Activated T-helper 1 cell treated with anti-CD3 and anti-CD28 coated beads, Interleukin-2, amount 50 U/mL, for 16 hours (primary cell): ENCODE data around the gene MT1A.
"Not testable (repeated sequence)": the region's sequence is repeated elsewhere in the genome, so short reads cannot be mapped to it uniquely, and the experiment has no call there.

ENCODE experiments used
- DNase-seq, 2 donors: peaks; one replicate each; pipeline ENCODE4 v3.0.0-alpha.2; 2020; ENCODE audit warnings: low read depth in 1 of 2, low spot score in 1 of 2

MT1A gene

GRCh38 chr16:56610017-56610608, 28.4 kb upstream of the MT1A start:
- peak in 1 of 2 donors; percentile 45 for DNase-seq

GRCh38 chr16:56610609-56611111, 27.8 kb upstream of the MT1A start:
- no peak for DNase-seq

GRCh38 chr16:56611281-56611833, 27.1 kb upstream of the MT1A start:
- no peak for DNase-seq

- no peak for DNase-seq
These were observed 24.8 kb upstream of the MT1A start for GRCh38 chr16:56613706-56614105.

- DNase-seq = no peak
These were observed 23.9 kb upstream of the MT1A start for GRCh38 chr16:56614549-56614991.

- DNase-seq = no peak
These were observed 23.1 kb upstream of the MT1A start for GRCh38 chr16:56615353-56615752.

- no peak for DNase-seq
These were observed 21.8 kb upstream of the MT1A start for GRCh38 chr16:56616608-56617211.

- no peak for DNase-seq
These were observed 21.0 kb upstream of the MT1A start for GRCh38 chr16:56617212-56618085.

- no peak for DNase-seq
These were observed 20.3 kb upstream of the MT1A start for GRCh38 chr16:56618138-56618537.

- no peak for DNase-seq
These were observed 18.0 kb upstream of the MT1A start for GRCh38 chr16:56620339-56620897.

- not testable (repeated sequence) for DNase-seq
These were observed 16.6 kb upstream of the MT1A start for GRCh38 chr16:56621665-56622445.

GRCh38 chr16:56623184-56623583, 15.3 kb upstream of the MT1A start:
- DNase-seq = not testable (repeated sequence)

GRCh38 chr16:56623637-56624036, 14.8 kb upstream of the MT1A start:
- DNase-seq = no peak

- peak in 1 of 2 donors; percentile 16 for DNase-seq
These were observed 13.1 kb upstream of the MT1A start, which contains the start of gene MT1E for GRCh38 chr16:56625140-56625942. MT1E (plus strand) TSS chr16:56625781; CDS start chr16:56625852, 71 bp downstream.

- DNase-seq = no peak
These were observed 12.4 kb upstream of the MT1A start for GRCh38 chr16:56625943-56626654.

GRCh38 chr16:56626685-56627084, 11.8 kb upstream of the MT1A start:
- DNase-seq = no peak

- no peak for DNase-seq
These were observed 9.7 kb upstream of the MT1A start for GRCh38 chr16:56628486-56629350.

GRCh38 chr16:56629531-56629930, 8.9 kb upstream of the MT1A start:
- DNase-seq = no peak
